Keratinocyte (primary cell): Measurements from ENCODE around the gene FOXP2.

Experiments used
- EZH2 ChIP-seq: IDR thresholded peaks from one replicate; pipeline ENCODE4 v1.6.1; 2012; ENCODE audit warnings: inconsistent platforms, mild to moderate bottlenecking, low read length, moderate library complexity
- TF ChIP-seq, protein P1 (sequence below), 3 experiments: IDR thresholded peaks in 1 of 3; conservative IDR thresholded peaks in 1 of 3; optimal IDR thresholded peaks in 1 of 3; 2 replicates in 2 of 3; 3 replicates in 1 of 3; pipeline versions ENCODE3 to v1.5.1; 2011; ENCODE audit warnings: low read length in 3 of 3, mild to moderate bottlenecking in 3 of 3, moderate library complexity in 2 of 3, control low read depth in 1 of 3, inconsistent platforms in 1 of 3; ENCODE audit not compliant: insufficient read depth in 2 of 3; ENCODE audit errors: extremely low read depth in 1 of 3

DNA sequence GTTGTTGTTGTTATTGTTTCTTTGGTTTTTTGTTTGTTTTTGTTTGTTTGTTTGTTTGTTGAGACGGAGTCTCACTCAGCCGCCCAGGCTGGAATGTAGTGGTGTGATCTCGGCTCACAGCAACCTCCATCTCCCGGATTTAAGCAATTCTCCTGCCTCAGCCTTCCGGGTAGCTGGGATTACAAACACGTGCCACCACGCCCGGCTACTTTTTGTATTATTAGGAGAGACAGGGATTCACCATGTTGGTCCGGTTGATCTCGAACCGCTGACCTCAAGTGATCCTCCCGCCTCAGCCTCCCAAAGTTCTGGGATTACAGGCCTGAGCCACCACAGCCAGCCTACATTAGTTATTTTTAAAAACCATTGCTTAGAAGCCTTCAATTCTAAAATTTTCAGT is 45.0 kb downstream of the FOXP2 start:
- TF ChIP-seq, protein P1, sequence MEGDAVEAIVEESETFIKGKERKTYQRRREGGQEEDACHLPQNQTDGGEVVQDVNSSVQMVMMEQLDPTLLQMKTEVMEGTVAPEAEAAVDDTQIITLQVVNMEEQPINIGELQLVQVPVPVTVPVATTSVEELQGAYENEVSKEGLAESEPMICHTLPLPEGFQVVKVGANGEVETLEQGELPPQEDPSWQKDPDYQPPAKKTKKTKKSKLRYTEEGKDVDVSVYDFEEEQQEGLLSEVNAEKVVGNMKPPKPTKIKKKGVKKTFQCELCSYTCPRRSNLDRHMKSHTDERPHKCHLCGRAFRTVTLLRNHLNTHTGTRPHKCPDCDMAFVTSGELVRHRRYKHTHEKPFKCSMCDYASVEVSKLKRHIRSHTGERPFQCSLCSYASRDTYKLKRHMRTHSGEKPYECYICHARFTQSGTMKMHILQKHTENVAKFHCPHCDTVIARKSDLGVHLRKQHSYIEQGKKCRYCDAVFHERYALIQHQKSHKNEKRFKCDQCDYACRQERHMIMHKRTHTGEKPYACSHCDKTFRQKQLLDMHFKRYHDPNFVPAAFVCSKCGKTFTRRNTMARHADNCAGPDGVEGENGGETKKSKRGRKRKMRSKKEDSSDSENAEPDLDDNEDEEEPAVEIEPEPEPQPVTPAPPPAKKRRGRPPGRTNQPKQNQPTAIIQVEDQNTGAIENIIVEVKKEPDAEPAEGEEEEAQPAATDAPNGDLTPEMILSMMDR (optimal IDR thresholded peaks at IDR 0.05 in 1 of 3, IDR thresholded peaks at IDR 0.05 in 1 of 3, conservative IDR thresholded peaks at IDR 0.05 in 1 of 3; ENCODE audit: extremely low read depth in 1 of 3, insufficient read depth in 2 of 3, low read length in 3 of 3), result no peak
- no peak for TF ChIP-seq EZH2
